Uterine smooth muscle cell (primary cell): ENCODE data around the gene IFNA4. TPM values are rescaled to one million over a fixed set of nuclear protein-coding genes. Genes with fewer than 3 reads are reported as not detected.

Source experiments
- total RNA-seq: library from RNA; depleted of rRNA; stranded (reverse); fragments of >200 nt; gene quantifications from 2 replicates; pipeline ENCODE4 v1.2.3, GENCODE V29; 2014

The IFNA4 gene
- total RNA-seq = not detected in 2 replicates

DNA sequence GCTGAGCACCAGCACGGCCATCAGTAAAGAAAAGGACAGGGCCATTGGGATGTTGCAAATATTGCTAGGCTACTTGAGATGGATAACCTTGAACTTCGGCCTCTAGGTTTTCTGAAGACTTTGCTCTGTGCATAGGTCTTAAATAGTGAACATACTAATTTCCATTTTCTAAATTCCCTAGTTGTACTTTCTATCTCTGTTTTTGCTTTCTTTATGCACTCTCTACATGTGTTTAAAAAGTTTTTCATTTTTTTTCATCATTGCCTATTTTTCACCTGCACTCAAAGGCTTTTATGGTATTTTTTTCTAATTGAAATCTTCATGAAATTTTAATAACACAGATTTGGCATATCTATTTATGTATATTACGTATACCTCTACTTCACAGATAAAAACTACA is at the start of gene IFNA4:
TSS of gene IFNA4 (minus strand) at position 101 of the 400 bp plus-strand sequence. CDS start at position 45, 56 bp downstream.

GRCh38 chr9:21228122-21228521 is 40.7 kb upstream of the IFNA4 start, which contains the start of gene IFNA17:
TSS of gene IFNA17 (minus strand) at chr9:21228222. CDS start at chr9:21228173, 49 bp downstream.

DNA sequence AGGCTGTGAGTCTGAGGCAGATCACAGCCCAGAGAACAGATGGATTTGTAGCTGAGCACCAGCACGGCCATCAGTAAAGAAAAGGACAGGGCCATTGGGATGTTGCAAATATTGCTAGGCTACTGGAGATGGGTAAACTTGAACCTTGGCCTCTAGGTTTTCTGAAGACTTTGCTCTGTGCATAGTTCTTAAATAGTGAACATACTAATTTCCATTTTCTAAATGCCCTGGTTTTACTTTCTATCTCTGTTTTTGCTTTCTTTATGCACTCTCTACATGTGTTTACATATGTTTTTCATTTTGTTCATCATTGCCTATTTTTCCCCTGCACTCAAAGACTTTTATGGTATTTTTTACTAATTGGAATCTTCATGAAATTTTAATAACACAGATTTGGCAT is 29.8 kb upstream of the IFNA4 start, which contains the start of gene IFNA16:
TSS of gene IFNA16 (minus strand) at position 101 of the 400 bp plus-strand sequence. CDS start at position 95, 6 bp downstream.

GRCh38 chr9:21207043-21207442 is 19.7 kb upstream of the IFNA4 start, which contains the start of gene IFNA10:
TSS of gene IFNA10 (minus strand) at chr9:21207143. CDS start at chr9:21207097, 46 bp downstream.

GRCh38 chr9:21202105-21202504 is 14.7 kb upstream of the IFNA4 start, which contains the start of gene IFNA7:
TSS of gene IFNA7 (minus strand) at chr9:21202205. CDS start at chr9:21202165, 40 bp downstream.

DNA sequence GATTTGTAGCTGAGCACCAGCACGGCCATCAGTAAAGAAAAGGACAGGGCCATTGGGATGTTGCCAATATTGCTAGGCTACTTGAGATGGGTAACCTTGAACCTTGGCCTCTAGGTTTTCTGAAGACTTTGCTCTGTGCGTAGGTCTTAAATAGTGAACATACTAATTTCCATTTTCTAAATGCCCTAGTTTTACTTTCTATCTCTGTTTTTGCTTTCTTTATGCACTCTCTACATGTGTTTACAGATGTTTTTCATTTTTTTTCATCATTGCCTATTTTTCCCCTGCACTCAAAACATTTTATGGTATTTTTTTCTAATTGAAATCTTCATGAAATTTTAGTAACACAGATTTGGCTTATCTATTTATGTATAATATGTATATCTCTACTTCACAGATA is 20.8 kb downstream of the IFNA4 start, which contains the start of gene IFNA21:
TSS of gene IFNA21 (minus strand) at position 101 of the 400 bp plus-strand sequence. CDS start at position 53, 48 bp downstream.

DNA sequence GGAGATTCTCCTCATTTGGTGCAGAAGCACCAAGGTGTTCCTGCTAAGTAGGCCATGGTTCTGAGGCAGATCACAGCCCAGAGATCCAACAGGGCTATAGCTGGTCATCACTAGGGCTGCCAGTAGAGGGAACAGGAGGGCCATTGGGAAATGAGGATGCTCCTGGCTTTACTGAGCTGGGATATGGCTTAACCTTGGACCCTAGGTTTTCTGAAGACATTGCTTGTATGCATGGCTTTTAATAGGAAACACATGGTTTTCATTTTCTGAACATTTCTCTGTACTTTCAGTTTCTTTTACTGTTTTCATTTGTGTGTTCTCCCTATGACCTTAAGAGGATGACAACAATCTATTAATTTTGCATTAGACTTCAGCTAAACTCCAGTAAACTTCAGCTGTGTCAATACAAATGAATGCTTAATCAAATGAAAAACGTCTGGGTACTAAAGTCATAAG is 45.9 kb downstream of the IFNA4 start, which contains the start of gene IFNW1:
TSS of gene IFNW1 (minus strand) at position 406 of the 456 bp plus-strand sequence. CDS start at position 144, 262 bp downstream.

Other genes with a start within 250 kb of the IFNA4 start
- 9.1 and 9.9 TPM in 2 replicates for gene HACD4, start 155.9 kb downstream of the IFNA4 start, total RNA-seq
- not detected in 2 replicates for gene IFNB1, start 109.6 kb downstream of the IFNA4 start, total RNA-seq
- not detected in 2 replicates for gene IFNW1, start 45.8 kb downstream of the IFNA4 start, total RNA-seq
- gene IFNA21, start 20.9 kb downstream of the IFNA4 start, total RNA-seq = not detected in 2 replicates
- not detected in 2 replicates for gene IFNA7, start 14.6 kb upstream of the IFNA4 start, total RNA-seq
- not detected in 2 replicates for gene IFNA10, start 19.6 kb upstream of the IFNA4 start, total RNA-seq
- gene IFNA16, start 29.7 kb upstream of the IFNA4 start, total RNA-seq = not detected in 2 replicates
- gene IFNA17, start 40.6 kb upstream of the IFNA4 start, total RNA-seq = not detected in 2 replicates
- gene IFNA14, start 52.4 kb upstream of the IFNA4 start, total RNA-seq = not detected in 2 replicates
- 0.11 TPM in 1 of 2 replicates, not detected in the other for gene IFNA5, start 117.7 kb upstream of the IFNA4 start, total RNA-seq
- 48.1 and 48.9 TPM in 2 replicates for gene KLHL9, start 147.8 kb upstream of the IFNA4 start, total RNA-seq
- gene IFNA6, start 163.3 kb upstream of the IFNA4 start, total RNA-seq = not detected in 2 replicates
- not detected in 2 replicates for gene IFNA13, start 180.5 kb upstream of the IFNA4 start, total RNA-seq
- gene IFNA2, start 197.8 kb upstream of the IFNA4 start, total RNA-seq = not detected in 2 replicates
- gene IFNA8, start 221.5 kb upstream of the IFNA4 start, total RNA-seq = not detected in 2 replicates